ENCODE results near the gene CAMTA1. TPM values are rescaled to one million over a fixed set of nuclear protein-coding genes. Genes with fewer than 3 reads are reported as not detected.
"Not testable (repeated sequence)": the region's sequence is repeated elsewhere in the genome, so short reads cannot be mapped to it uniquely, and the experiment has no call there.

The CAMTA1 gene
- polyA plus RNA-seq, 3 donors, result 82.3 to 84.7 (median 83.6) TPM

- no peak for DNase-seq (ENCODE audit: low read depth in 3 of 3, low spot score in 2 of 3)
Measured at GRCh38 chr1:7372477-7373120, 587.3 kb downstream of the CAMTA1 start.

DNA sequence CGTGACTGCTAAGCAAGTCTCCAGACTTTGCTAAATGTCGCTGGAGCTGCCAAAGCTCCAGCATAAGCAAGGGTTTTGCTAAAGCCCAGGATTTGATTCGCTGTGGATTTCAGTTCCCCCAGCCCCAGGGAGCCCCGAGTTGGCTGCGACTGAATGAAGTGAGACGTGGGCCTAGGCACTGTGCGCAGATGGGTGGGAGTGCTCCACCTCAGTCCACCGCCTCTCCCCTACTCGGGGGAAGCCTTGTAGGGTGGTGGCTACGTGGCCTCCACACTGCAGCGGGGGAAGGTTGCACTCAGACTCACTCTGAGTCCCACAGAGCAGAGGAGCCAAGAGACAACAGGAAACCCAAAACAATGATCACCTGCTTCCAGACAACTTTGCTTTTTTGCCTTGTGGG is 588.0 kb downstream of the CAMTA1 start:
- DNase-seq (ENCODE audit: low read depth in 3 of 3, low spot score in 2 of 3), result no peak

GRCh38 chr1:7373876-7374562 is 588.8 kb downstream of the CAMTA1 start:
- no peak for DNase-seq (ENCODE audit: low read depth in 3 of 3, low spot score in 2 of 3)

DNA sequence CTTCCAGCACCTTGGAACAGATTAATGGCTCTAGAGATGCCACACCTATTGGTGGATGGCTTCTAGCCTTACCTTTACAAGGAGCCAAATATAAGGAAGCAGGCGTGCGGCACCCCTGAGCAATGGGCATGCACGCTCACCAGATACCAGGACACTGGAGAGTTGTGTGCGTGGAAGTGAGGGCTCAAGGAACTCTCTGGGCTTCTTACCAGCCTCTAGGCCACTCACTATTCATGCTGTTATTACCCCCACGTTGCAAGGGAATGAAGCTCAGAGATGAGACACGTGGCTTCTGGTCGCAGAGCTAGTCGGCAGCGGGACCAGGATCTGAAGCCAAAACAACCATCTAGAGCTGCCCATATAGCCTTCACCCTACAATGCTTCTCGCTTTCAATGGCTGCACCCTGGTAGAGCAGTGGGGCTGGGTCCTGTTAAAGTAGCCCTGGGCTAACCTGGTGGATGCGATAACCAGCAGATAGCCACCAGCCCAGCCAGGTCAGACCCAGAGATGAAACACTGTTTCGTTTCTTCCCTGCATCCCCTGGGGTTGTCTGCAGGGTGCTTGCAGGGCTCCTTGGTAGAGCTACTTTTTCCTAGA is 589.4 kb downstream of the CAMTA1 start:
- no peak for DNase-seq (ENCODE audit: low read depth in 3 of 3, low spot score in 2 of 3)

- DNase-seq (ENCODE audit: low read depth in 3 of 3, low spot score in 2 of 3), result no peak
Measured at GRCh38 chr1:7375329-7375728, 590.1 kb downstream of the CAMTA1 start.

- DNase-seq (ENCODE audit: low read depth in 3 of 3, low spot score in 2 of 3), result no peak
Measured at GRCh38 chr1:7375781-7376660, 590.8 kb downstream of the CAMTA1 start.

GRCh38 chr1:7376676-7377075 is 591.4 kb downstream of the CAMTA1 start:
- no peak for DNase-seq (ENCODE audit: low read depth in 3 of 3, low spot score in 2 of 3)

- no peak for DNase-seq (ENCODE audit: low read depth in 3 of 3, low spot score in 2 of 3)
Measured at GRCh38 chr1:7378346-7379130, 593.3 kb downstream of the CAMTA1 start.

DNA sequence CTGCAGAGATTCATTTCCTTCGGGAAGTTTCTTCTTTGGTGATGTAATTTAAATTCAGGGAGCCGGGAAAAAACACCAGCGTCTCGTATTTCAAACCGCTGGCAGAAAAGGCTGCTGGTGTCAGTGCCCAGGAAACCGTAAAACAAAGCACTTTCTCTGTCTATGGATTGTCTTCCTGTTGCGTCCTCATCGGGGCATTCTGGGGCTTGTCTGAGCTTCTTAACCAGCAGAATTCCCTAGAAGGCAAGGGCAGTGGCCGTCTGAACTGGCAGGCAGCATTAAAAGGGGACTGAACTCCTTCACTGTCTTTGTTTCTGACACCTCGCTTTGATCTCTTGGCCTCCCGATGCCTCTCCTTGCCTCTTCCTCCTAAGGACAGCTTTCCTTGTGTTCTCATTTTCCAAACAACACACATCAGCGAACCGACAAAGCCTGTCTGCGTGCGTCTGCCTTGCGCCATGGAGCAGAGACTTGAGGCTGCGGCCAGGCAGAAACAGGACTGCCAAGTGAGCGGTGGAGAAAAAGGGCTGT is 594.3 kb downstream of the CAMTA1 start:
- DNase-seq (ENCODE audit: low read depth in 3 of 3, low spot score in 2 of 3), result peak in 2 of 3 donors; percentile 45 to 66

- DNase-seq (ENCODE audit: low read depth in 3 of 3, low spot score in 2 of 3), result not testable (repeated sequence)
Measured at GRCh38 chr1:7380068-7380467, 594.8 kb downstream of the CAMTA1 start.

- DNase-seq (ENCODE audit: low read depth in 3 of 3, low spot score in 2 of 3), result no peak
Measured at GRCh38 chr1:7380712-7381111, 595.5 kb downstream of the CAMTA1 start.

GRCh38 chr1:7381729-7382128 is 596.5 kb downstream of the CAMTA1 start:
- DNase-seq (ENCODE audit: low read depth in 3 of 3, low spot score in 2 of 3), result not testable (repeated sequence)

DNA sequence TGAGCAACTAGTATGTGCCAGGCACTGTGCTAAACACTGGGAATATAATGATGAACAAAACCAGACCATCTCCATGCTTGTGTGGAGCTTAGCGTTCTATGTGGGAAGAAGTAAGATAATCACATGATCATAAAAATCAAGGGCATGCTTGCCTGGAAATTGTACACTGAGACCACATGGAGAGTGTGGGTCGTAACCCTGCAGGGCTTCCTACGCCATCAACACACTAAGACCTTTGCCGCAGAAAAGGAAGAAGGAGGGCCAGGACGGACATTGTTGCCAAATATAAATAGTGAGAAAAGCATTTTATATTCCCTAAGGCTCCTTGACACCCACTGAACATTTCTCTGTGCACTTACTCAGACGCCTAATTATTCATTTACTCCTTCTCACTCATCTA is 597.7 kb downstream of the CAMTA1 start:
- DNase-seq (ENCODE audit: low read depth in 3 of 3, low spot score in 2 of 3), result no peak

DNA sequence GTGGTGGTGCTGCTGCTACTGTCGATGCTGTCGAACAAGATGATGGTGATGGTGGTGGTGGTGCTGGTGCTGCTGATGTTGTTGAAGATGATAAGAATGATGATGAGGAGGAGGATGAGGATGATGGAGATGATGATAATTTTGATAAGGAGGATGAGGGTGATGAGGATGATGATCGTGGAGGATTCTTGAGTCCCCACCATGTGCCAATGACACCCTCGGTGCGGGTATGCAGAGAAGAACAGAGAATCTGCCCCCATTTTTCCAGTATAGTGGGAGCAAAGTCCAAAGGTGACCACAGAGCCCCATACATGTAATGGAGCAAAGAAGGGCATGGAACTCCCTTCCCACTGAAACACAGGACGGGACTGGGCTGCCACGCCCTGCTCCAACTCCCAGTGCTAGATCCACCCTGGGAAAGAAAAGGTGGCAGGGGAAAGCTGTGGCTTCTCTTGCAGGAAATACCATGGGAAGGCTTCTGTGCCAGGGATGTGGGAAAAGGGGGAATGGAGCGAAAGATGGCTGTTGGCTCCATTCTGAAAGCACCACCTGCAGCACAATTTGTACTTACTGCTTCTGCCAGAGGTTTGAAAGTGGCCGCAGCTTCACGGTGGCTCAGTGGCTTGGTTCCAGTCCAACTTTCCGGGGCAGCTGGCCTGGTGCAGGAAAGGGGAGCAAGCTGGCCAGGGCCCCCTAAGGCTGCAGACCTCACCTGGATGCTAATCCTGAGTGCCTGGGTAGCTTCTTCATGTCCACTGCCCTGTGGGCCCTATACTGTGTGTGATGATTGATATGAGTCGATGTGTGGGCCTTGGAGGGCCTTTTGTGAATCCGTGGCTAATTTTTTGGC is 598.6 kb downstream of the CAMTA1 start:
- DNase-seq (ENCODE audit: low read depth in 3 of 3, low spot score in 2 of 3), result no peak

- no peak for DNase-seq (ENCODE audit: low read depth in 3 of 3, low spot score in 2 of 3)
Measured at GRCh38 chr1:7384679-7385078, 599.4 kb downstream of the CAMTA1 start.

DNA sequence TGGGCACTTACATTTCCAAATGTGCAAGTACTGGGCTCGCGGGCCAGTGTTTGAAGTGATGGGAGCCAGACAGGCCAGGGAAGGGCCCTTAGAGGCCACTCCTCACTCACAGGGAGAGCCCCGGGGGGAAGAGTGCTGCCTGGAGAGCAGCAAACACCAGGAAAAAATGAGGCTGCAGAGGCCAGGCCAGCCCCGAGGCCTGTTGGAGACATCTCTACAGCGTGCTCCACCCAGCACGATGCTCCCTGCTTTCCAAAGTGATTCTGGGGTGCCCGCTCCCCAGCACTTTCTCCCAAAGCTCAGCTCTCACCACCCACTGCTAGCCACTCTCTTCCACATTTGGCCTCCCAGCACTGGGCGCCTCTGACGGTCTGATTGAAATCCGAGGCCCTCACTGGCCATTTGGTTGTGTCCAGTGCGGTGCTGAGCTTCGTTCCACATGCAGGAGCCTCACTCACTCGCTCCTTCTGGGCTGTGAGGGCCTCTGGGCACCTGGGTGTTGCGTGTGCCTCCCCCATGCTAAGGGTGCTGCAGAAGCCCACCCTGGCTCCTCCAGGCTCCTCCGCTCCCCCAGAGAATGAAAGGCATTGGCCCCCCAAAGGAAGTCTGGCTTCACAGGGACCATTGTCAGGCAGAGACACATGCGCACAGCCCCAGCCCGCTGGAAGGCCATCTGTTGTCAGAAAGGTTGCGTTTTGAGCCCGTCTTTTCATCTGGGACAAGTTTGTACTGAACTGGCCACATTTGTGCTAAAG is 600.4 kb downstream of the CAMTA1 start:
- DNase-seq (ENCODE audit: low read depth in 3 of 3, low spot score in 2 of 3), result no peak

DNA sequence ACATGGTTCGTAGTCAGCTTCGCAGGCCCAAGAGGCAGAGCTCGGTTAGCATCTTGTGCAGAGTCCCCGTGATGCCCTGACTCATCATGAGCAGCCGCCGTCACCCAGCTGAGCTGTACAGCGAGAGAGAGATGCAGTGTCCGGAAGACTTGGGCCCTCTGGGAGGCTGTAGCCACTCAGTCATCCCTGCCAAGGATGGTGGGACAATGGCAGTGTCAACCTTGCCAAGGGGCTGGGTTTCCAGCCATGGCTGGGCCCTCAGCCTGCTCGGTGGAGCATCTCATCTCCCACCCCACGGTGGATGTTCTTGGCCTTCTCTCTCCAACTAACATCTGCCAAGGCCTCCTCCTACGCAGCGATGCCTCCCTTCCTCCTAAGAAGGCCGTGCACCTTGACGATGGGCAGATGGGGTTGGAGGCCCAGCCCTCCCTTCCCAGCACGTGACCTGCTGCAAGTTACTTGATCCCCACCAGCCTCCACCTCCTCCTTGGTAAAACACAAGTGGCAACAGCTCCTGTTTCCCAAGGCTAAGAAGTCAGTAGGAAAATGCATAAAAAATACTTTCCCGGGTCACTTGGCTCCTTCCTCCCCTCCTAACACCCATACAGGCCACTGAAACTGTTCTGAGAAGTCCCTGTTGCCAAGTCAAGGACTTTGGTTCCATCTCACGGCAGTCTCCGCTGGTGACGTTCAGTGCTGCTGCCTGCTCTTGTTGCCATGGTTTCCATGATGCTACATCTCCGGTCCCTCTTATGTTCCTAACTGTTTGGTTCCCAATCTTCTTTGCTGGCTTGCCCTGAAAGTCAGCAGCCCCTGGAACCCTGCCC is 601.2 kb downstream of the CAMTA1 start:
- DNase-seq (ENCODE audit: low read depth in 3 of 3, low spot score in 2 of 3), result no peak
